BJ (cell line): ENCODE measurements around the gene MEGF6. TPM values are rescaled to one million over a fixed set of nuclear protein-coding genes. Genes with fewer than 3 reads are reported as not detected.

Source experiments
- CTCF ChIA-PET: fragments of 350-600 bp; formaldehyde crosslinking; extraction: SDS; loops from one replicate; lab custom pipeline; 2021; ENCODE audit warnings: antibody characterized with exemption, inconsistent platforms; lab: Yijun Ruan, JAX
- POLR2A ChIA-PET: fragments of 300-600 bp; sonication (Branson Sonifier 250); formaldehyde crosslinking; extraction: SDS; loops from one replicate; lab custom pipeline; 2021; ENCODE audit warnings: antibody characterized with exemption; lab: Charles Lee
- DNase-seq: peaks from one replicate; pipeline ENCODE4 v3.0.0-alpha.2; 2011; ENCODE audit warnings: low read depth
- H3K27me3 ChIP-seq: 2 replicates; pipeline ENCODE4 v1.6.0; 2011; ENCODE audit warnings: low read length; ENCODE audit not compliant: control insufficient read depth, insufficient read depth
- H3K36me3 ChIP-seq: 2 replicates; pipeline ENCODE4 v1.5.1; 2011; ENCODE audit warnings: low read length; ENCODE audit not compliant: control insufficient read depth, insufficient read depth
- H3K4me3 ChIP-seq: 2 replicates; pipeline ENCODE4 v1.5.1; 2011; ENCODE audit warnings: low read depth, mild to moderate bottlenecking, control low read depth, low read length
- CTCF ChIP-seq: IDR thresholded peaks from 2 replicates; pipeline ENCODE4 v1.5.1; 2011; ENCODE audit warnings: low read depth, mild to moderate bottlenecking, control low read depth, inconsistent platforms, low read length, moderate library complexity; ENCODE audit not compliant: insufficient read depth
- polyA plus RNA-seq: library from polyadenylated mRNA; depleted of rRNA; stranded (reverse); fragments of >200 nt; gene quantifications from 2 replicates; pipeline ENCODE4 v1.2.3, GENCODE V29; 2011

The MEGF6 gene
- polyA plus RNA-seq, 1 experiment: 77.4 TPM

GRCh38 chr1:3534803-3535637, 76.3 kb downstream of the MEGF6 start:
- Histone ChIP-seq H3K4me3 (no peak overlapping the region), H3K36me3 (no peaks in the 10 kb centered on the region), H3K27me3 (no peaks in the 10 kb centered on the region)
- POLR2A ChIA-PET: no interaction called here
- CTCF ChIA-PET: interaction anchor here (1.3 kb wide), 1 partner anchor 11 kb away, joined by 3 read pairs; no protein-coding TSS in a partner anchor
- DNase-seq: no peak
- no peak for TF ChIP-seq CTCF

GRCh38 chr1:3533067-3534048, 78.0 kb downstream of the MEGF6 start:
- no peaks in the 10 kb centered on the region for H3K36me3 ChIP-seq
- ChIA-PET POLR2A (no interaction called here), CTCF (interaction anchor here (1.0 to 1.1 kb wide), 2 partner anchors 9 to 20 kb away, joined by 3 read pairs; no protein-coding TSS in a partner anchor)

GRCh38 chr1:3531928-3532327, 79.4 kb downstream of the MEGF6 start:
- TF ChIP-seq CTCF: no peak
- CTCF ChIA-PET: interaction anchor here (1.1 kb wide), 1 partner anchor 21 kb away, joined by 3 read pairs; no protein-coding TSS in a partner anchor
- POLR2A ChIA-PET: interaction anchor here (0.6 to 1.0 kb wide), 2 partner anchors 11 to 17 kb away, joined by 5 to 9 read pairs; no protein-coding TSS in a partner anchor
- Histone ChIP-seq H3K36me3 (peaks cover 1% of the 10 kb centered on the region; the same call in 1 of the 2 replicates), H3K4me3 (no peak overlapping the region), H3K27me3 (no peaks in the 10 kb centered on the region)
- no peak for DNase-seq

More at GRCh38 chr1:3533067-3534048, 78.0 kb downstream of the MEGF6 start:
- TF ChIP-seq CTCF: no peak
- H3K27me3 ChIP-seq: no peaks in the 10 kb centered on the region
- H3K4me3 ChIP-seq: no peak overlapping the region
- DNase-seq: no peak

- Histone ChIP-seq H3K36me3 (peaks cover 3% of the 10 kb centered on the region; the same call in 1 of the 2 replicates), H3K4me3 (peak overlapping the region; percentile 53), H3K27me3 (no peaks in the 10 kb centered on the region)
- CTCF ChIA-PET: interaction anchor here (1.1 to 2.8 kb wide), 6 partner anchors 10 to 88 kb away, joined by 3 to 20 read pairs (median 5); no protein-coding TSS in a partner anchor
- DNase-seq: no peak
- no peak for TF ChIP-seq CTCF
- POLR2A ChIA-PET: interaction anchor here (0.6 to 1.0 kb wide), 2 partner anchors 12 to 17 kb away, joined by 5 to 9 read pairs; no protein-coding TSS in a partner anchor
Measured at GRCh38 chr1:3530926-3531818, 80.1 kb downstream of the MEGF6 start.
